HepG2 (cell line): ENCODE data around the gene ANKZF1. TPM values are rescaled to one million over a fixed set of nuclear protein-coding genes. Genes with fewer than 3 reads are reported as not detected.

Source experiments
- AKAP8 ChIP-seq: sonication (generic); formaldehyde crosslinking; IDR thresholded peaks from 2 replicates; pipeline ENCODE4 v1.5.1; 2020; ENCODE audit warnings: mild to moderate bottlenecking, missing genetic modification reagents
- EEA1 ChIP-seq: sonication (generic); formaldehyde crosslinking; IDR thresholded peaks from 2 replicates; pipeline ENCODE4 v1.5.1; 2020; ENCODE audit warnings: mild to moderate bottlenecking, missing genetic modification reagents, borderline replicate concordance
- GLI4 ChIP-seq: sonication (generic); formaldehyde crosslinking; IDR thresholded peaks from 2 replicates; pipeline ENCODE4 v1.5.1; 2020; ENCODE audit warnings: missing genetic modification reagents, mild to moderate bottlenecking, moderate library complexity, borderline replicate concordance
- HNRNPK ChIP-seq: fragments of 200-400 bp; formaldehyde crosslinking; IDR thresholded peaks from 2 replicates; pipeline ENCODE4 v1.6.1; 2018; ENCODE audit warnings: low read length, low read depth, moderate library complexity, mild to moderate bottlenecking; ENCODE audit not compliant: poor library complexity, severe bottlenecking
- IRF2 ChIP-seq: IDR thresholded peaks from 2 replicates; pipeline ENCODE4 v1.6.1; 2018; ENCODE audit warnings: missing genetic modification reagents, missing compliant biosample characterization
- MAFF ChIP-seq: IDR thresholded peaks from 2 replicates; pipeline ENCODE4 v1.6.1; 2011; ENCODE audit warnings: low read depth, low read length, improper control_type of control experiment
- MIER2 ChIP-seq: IDR thresholded peaks from 2 replicates; pipeline ENCODE4 v1.6.1; 2016; ENCODE audit warnings: missing biosample characterization, missing genetic modification reagents
- NFE2L1 ChIP-seq: sonication (generic); formaldehyde crosslinking; IDR thresholded peaks from 2 replicates; pipeline ENCODE4 v1.4.0; 2020; ENCODE audit warnings: missing genetic modification reagents, mild to moderate bottlenecking, borderline replicate concordance
- PHF21A ChIP-seq: sonication (generic); formaldehyde crosslinking; IDR thresholded peaks from 2 replicates; pipeline ENCODE4 v1.5.0; 2020; ENCODE audit warnings: mild to moderate bottlenecking, missing genetic modification reagents
- RARA ChIP-seq: IDR thresholded peaks from 2 replicates; pipeline ENCODE4 v1.6.1; 2016; ENCODE audit warnings: missing genetic modification reagents, missing compliant biosample characterization
- RXRA ChIP-seq: sonication (generic); formaldehyde crosslinking; IDR thresholded peaks from 2 replicates; pipeline ENCODE4 v1.5.1; 2020; ENCODE audit warnings: missing genetic modification reagents
- SMAD9 ChIP-seq: sonication (generic); formaldehyde crosslinking; IDR thresholded peaks from 2 replicates; pipeline ENCODE4 v1.5.1; 2020; ENCODE audit warnings: mild to moderate bottlenecking, missing genetic modification reagents
- SOX13 ChIP-seq, 3 experiments: fragments of 450-650 bp in 1 of 3; sonication (generic) in 1 of 3; formaldehyde crosslinking in 1 of 3; IDR thresholded peaks in 2 of 3; conservative IDR thresholded peaks in 1 of 3; 2 replicates each; pipeline versions ENCODE4 v1.5.0 to v1.6.1; 2016 to 2020; ENCODE audit warnings: antibody characterized with exemption in 1 of 3, mild to moderate bottlenecking in 1 of 3, missing compliant biosample characterization in 1 of 3, missing genetic modification reagents in 1 of 3, moderate library complexity in 1 of 3
- SP2 ChIP-seq: sonication (generic); formaldehyde crosslinking; IDR thresholded peaks from 2 replicates; pipeline ENCODE4 v1.5.1; 2020; ENCODE audit warnings: mild to moderate bottlenecking, missing genetic modification reagents
- ZFP36L1 ChIP-seq: sonication (generic); formaldehyde crosslinking; IDR thresholded peaks from 2 replicates; pipeline ENCODE4 v1.8.0; 2022; ENCODE audit warnings: mild to moderate bottlenecking, missing genetic modification reagents, moderate library complexity
- ZNF567 ChIP-seq: sonication (generic); formaldehyde crosslinking; IDR thresholded peaks from 2 replicates; pipeline ENCODE4 v1.8.1; 2023; ENCODE audit warnings: mild to moderate bottlenecking, missing genetic modification reagents, borderline replicate concordance
- ZNF780A ChIP-seq: sonication (generic); formaldehyde crosslinking; IDR thresholded peaks from 2 replicates; pipeline ENCODE4 v1.8.0; 2022; ENCODE audit warnings: mild to moderate bottlenecking, missing genetic modification reagents, moderate library complexity
- polyA plus RNA-seq, 8 experiments: library from polyadenylated mRNA; depleted of rRNA in 3 of 8; stranded (reverse) in 7 of 8; unstranded in 1 of 8; fragments of >200 nt; fragmentation: Illumina TruSeq in 4 of 8; extraction: Trizol in 4 of 8; gene quantifications; 2 replicates each; pipeline versions ENCODE4 v1.2.1 to v1.2.3, GENCODE V29; 2011 to 2016; ENCODE audit warnings: low read depth in 4 of 8, missing spikeins in 1 of 8, mixed read lengths in 1 of 8; ENCODE audit not compliant: insufficient read depth in 1 of 8
- total RNA-seq, 5 experiments: library from RNA; depleted of rRNA; stranded (reverse); fragments of >200 nt; fragmentation: Illumina TruSeq; extraction: Trizol; gene quantifications; 2 replicates each; pipeline ENCODE4 v1.2.3, GENCODE V29; 2016; ENCODE audit warnings: low read depth in 1 of 5
- TF ChIP-seq, protein P1 (sequence below): conservative IDR thresholded peaks from 2 replicates; pipeline ENCODE4 v1.6.1; 2018; ENCODE audit warnings: missing genetic modification reagents
- TF ChIP-seq, protein P2 (sequence below): sonication (generic); formaldehyde crosslinking; IDR thresholded peaks from 2 replicates; pipeline ENCODE4 v1.4.0; 2020; ENCODE audit warnings: missing genetic modification reagents
- TF ChIP-seq, protein P3 (sequence below): IDR thresholded peaks from 2 replicates; pipeline ENCODE4 v1.6.1; 2016; ENCODE audit warnings: low read depth
- TF ChIP-seq, protein P4 (sequence below): sonication (generic); formaldehyde crosslinking; IDR thresholded peaks from 2 replicates; pipeline ENCODE4 v1.5.0; 2020; ENCODE audit warnings: missing genetic modification reagents
- TF ChIP-seq, protein P5 (sequence below): sonication (generic); formaldehyde crosslinking; IDR thresholded peaks from 2 replicates; pipeline ENCODE4 v1.4.0; 2020; ENCODE audit warnings: missing genetic modification reagents

Gene ANKZF1
- total and polyA plus RNA-seq, 2 of the 13 experiments (the other 11 are each of a cell fraction or from before 2014, with no cell fraction given): 25.3 to 128 TPM

DNA sequence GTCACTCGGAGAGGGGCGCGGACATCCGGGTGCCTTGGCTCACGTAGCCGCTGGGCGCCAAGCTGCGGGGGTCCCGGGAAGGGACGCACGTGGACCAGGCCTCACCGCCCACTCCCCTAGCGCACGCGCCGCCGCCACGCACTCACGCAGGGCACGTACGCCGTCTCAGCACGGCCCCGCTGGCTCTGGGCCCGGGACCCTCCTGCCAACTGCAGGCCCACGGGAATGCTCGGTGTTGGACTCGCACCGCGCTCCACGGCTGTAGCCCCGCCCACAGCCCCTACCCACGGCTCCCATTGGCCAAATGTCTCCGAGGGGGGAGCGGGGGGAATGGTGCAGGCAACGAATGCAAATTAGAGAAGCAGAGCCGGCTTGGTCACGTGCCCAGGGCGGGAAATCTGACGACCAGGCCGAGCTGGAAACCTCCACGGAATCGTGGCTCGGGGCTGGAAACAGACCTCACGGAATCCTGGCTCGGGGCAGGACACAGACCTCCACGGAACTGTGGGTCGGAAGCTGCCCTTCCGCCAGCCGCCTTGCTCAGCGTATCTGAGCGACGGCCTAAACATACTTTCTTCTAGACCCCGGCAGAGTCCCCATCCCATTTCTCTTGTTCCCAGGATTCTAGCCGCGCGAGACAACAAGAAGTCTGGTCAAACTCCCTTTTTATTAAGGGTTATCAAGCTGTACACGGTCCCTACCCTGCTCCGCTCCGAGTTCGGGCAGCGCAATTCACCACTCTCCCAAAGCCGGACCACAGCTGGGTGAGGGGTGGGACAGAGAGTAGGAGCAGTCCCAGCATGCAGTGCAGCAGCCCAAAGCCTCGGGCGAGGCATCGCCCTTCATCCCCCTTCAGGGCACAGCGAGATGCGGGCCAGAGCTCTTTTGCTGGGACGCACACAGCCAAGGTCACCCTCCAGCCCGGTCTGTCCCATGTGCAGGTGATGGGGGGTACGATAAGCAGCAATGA, 10.6 kb upstream of the ANKZF1 start, which contains the start of gene ABCB6 (continued):
- TF ChIP-seq, protein P1, sequence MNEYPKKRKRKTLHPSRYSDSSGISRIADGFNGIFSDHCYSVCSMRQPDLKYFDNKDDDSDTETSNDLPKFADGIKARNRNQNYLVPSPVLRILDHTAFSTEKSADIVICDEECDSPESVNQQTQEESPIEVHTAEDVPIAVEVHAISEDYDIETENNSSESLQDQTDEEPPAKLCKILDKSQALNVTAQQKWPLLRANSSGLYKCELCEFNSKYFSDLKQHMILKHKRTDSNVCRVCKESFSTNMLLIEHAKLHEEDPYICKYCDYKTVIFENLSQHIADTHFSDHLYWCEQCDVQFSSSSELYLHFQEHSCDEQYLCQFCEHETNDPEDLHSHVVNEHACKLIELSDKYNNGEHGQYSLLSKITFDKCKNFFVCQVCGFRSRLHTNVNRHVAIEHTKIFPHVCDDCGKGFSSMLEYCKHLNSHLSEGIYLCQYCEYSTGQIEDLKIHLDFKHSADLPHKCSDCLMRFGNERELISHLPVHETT (CRISPR knock-in tag): peak; percentile 68
- TF ChIP-seq, protein P2, sequence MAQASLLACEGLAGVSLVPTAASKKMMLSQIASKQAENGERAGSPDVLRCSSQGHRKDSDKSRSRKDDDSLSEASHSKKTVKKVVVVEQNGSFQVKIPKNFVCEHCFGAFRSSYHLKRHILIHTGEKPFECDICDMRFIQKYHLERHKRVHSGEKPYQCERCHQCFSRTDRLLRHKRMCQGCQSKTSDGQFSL (CRISPR knock-in tag): no peak; the same call in 1 of the 2 replicates
- no peak for TF ChIP-seq SOX13 (IDR thresholded peaks at IDR 0.05)
- TF ChIP-seq SOX13 (CRISPR knock-in tag; conservative IDR thresholded peaks at IDR 0.05 in 1 of 2, IDR thresholded peaks at IDR 0.05 in 1 of 2): no peak
- no peak for TF ChIP-seq MAFF
- TF ChIP-seq, protein P3, sequence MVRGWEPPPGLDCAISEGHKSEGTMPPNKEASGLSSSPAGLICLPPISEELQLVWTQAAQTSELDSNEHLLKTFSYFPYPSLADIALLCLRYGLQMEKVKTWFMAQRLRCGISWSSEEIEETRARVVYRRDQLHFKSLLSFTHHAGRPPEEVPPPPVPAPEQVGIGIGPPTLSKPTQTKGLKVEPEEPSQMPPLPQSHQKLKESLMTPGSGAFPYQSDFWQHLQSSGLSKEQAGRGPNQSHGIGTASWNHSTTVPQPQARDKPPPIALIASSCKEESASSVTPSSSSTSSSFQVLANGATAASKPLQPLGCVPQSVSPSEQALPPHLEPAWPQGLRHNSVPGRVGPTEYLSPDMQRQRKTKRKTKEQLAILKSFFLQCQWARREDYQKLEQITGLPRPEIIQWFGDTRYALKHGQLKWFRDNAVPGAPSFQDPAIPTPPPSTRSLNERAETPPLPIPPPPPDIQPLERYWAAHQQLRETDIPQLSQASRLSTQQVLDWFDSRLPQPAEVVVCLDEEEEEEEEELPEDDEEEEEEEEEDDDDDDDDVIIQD (CRISPR knock-in tag): peak; percentile 49; the same call in 1 of the 2 replicates
- peak; percentile 80 for TF ChIP-seq RXRA (CRISPR knock-in tag)
- peak; percentile 69; the same call in 1 of the 2 replicates for TF ChIP-seq PHF21A (CRISPR knock-in tag)
- peak; percentile 43; the same call in 1 of the 2 replicates for TF ChIP-seq RARA
- TF ChIP-seq GLI4: peak; percentile 62; the same call in 1 of the 2 replicates
- peak; percentile 82 for TF ChIP-seq MIER2
- peak; percentile 94 for TF ChIP-seq SMAD9 (CRISPR knock-in tag)
- TF ChIP-seq, protein P4, sequence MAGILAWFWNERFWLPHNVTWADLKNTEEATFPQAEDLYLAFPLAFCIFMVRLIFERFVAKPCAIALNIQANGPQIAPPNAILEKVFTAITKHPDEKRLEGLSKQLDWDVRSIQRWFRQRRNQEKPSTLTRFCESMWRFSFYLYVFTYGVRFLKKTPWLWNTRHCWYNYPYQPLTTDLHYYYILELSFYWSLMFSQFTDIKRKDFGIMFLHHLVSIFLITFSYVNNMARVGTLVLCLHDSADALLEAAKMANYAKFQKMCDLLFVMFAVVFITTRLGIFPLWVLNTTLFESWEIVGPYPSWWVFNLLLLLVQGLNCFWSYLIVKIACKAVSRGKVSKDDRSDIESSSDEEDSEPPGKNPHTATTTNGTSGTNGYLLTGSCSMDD (CRISPR knock-in tag): peak; percentile 94
- TF ChIP-seq ZFP36L1 (CRISPR knock-in tag): no peak
- TF ChIP-seq AKAP8 (CRISPR knock-in tag): peak; percentile 100
- TF ChIP-seq ZNF567 (CRISPR knock-in tag): no peak
- TF ChIP-seq NFE2L1 (CRISPR knock-in tag): peak; percentile 72
- TF ChIP-seq SP2: 0 out of 2 replicates have a peak, but pooled peaks have one; percentile 56
- TF ChIP-seq, protein P5, sequence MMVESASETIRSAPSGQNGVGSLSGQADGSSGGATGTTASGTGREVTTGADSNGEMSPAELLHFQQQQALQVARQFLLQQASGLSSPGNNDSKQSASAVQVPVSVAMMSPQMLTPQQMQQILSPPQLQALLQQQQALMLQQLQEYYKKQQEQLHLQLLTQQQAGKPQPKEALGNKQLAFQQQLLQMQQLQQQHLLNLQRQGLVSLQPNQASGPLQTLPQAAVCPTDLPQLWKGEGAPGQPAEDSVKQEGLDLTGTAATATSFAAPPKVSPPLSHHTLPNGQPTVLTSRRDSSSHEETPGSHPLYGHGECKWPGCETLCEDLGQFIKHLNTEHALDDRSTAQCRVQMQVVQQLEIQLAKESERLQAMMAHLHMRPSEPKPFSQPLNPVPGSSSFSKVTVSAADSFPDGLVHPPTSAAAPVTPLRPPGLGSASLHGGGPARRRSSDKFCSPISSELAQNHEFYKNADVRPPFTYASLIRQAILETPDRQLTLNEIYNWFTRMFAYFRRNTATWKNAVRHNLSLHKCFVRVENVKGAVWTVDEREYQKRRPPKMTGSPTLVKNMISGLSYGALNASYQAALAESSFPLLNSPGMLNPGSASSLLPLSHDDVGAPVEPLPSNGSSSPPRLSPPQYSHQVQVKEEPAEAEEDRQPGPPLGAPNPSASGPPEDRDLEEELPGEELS (CRISPR knock-in tag): peak; percentile 77
- TF ChIP-seq ZNF780A (CRISPR knock-in tag): no peak; the same call in 1 of the 2 replicates
- peak; percentile 96 for TF ChIP-seq IRF2 (CRISPR knock-in tag)
- peak; percentile 91; the same call in 1 of the 2 replicates for TF ChIP-seq EEA1 (CRISPR knock-in tag)
- TF ChIP-seq HNRNPK: peak; percentile 82
